ENCODE data around the gene LRRC56.

DNA sequence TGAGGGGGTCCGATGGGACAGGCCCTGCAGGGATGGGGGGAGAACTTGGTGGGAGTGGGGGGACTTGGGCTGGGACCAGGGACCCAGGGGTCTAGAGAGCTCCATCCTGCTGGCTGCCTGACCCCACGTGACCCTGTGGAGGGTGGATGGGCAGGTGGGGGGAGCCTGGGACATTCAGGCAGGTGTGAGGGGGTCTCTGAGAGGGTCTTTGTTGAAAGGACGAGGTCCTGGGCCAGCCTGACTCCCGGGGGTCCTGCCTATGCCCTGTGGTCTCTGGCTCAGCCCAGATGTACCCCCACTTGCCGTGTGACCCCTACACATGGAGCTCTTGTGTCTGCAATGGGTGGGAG, 7.5 kb downstream of the LRRC56 start:
- TF ChIP-seq EZH2 (IDR thresholded peaks at IDR 0.05; ENCODE audit: insufficient read depth, low read length): no peak
- TF ChIP-seq, protein P1, sequence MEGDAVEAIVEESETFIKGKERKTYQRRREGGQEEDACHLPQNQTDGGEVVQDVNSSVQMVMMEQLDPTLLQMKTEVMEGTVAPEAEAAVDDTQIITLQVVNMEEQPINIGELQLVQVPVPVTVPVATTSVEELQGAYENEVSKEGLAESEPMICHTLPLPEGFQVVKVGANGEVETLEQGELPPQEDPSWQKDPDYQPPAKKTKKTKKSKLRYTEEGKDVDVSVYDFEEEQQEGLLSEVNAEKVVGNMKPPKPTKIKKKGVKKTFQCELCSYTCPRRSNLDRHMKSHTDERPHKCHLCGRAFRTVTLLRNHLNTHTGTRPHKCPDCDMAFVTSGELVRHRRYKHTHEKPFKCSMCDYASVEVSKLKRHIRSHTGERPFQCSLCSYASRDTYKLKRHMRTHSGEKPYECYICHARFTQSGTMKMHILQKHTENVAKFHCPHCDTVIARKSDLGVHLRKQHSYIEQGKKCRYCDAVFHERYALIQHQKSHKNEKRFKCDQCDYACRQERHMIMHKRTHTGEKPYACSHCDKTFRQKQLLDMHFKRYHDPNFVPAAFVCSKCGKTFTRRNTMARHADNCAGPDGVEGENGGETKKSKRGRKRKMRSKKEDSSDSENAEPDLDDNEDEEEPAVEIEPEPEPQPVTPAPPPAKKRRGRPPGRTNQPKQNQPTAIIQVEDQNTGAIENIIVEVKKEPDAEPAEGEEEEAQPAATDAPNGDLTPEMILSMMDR (IDR thresholded peaks at IDR 0.05; ENCODE audit: insufficient read depth, low read depth, low read length): no peak

Data from astrocyte (in vitro differentiated cells and primary cell).